KOPT-K1 (cell line): ENCODE results near the gene UST.
"Not testable (repeated sequence)": the region's sequence is repeated elsewhere in the genome, so short reads cannot be mapped to it uniquely, and the experiment has no call there.

ENCODE experiments used
- H3K27ac ChIP-seq: fragments of 200-600 bp; sonication (generic); 2 replicates; pipeline ENCODE4 v1.5.1; 2016; ENCODE audit warnings: antibody characterized with exemption, mild to moderate bottlenecking, low read depth, low read length; ENCODE audit not compliant: poor library complexity, severe bottlenecking
- H3K36me3 ChIP-seq: fragments of 200-600 bp; sonication (generic); 2 replicates; pipeline ENCODE4 v1.5.1; 2017; ENCODE audit warnings: antibody characterized with exemption, mild to moderate bottlenecking, low read length, moderate library complexity; ENCODE audit not compliant: insufficient read depth
- H3K9me3 ChIP-seq: fragments of 200-600 bp; sonication (generic); 2 replicates; pipeline ENCODE4 v1.5.1; 2017; ENCODE audit warnings: antibody characterized with exemption, low read length, mild to moderate bottlenecking; ENCODE audit not compliant: insufficient read depth, poor library complexity, severe bottlenecking

UST gene

DNA sequence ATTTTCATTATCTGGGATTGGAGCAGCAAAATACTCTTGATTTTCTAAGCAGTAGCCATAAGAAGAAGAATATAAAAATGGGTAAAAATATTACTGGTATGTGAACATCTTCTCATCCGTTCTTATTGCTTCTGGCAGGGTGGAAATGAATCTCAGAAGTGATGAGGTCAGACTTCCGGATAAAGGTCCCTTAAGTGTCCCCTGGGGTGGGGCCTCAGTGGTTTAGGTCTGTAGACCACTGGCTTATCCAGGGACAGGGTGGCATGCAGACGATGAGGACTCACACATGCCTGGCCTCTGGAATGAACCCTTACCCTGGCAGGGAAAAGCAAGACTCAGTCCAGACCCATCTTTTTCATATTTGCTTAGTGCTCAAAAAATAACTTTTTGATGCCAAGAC lies 143.3 kb downstream of the UST start:
- no peaks in the 10 kb centered on the region for H3K9me3 ChIP-seq
- H3K27ac ChIP-seq, result no peak overlapping the region
- H3K36me3 ChIP-seq, result no peaks in the 10 kb centered on the region

DNA sequence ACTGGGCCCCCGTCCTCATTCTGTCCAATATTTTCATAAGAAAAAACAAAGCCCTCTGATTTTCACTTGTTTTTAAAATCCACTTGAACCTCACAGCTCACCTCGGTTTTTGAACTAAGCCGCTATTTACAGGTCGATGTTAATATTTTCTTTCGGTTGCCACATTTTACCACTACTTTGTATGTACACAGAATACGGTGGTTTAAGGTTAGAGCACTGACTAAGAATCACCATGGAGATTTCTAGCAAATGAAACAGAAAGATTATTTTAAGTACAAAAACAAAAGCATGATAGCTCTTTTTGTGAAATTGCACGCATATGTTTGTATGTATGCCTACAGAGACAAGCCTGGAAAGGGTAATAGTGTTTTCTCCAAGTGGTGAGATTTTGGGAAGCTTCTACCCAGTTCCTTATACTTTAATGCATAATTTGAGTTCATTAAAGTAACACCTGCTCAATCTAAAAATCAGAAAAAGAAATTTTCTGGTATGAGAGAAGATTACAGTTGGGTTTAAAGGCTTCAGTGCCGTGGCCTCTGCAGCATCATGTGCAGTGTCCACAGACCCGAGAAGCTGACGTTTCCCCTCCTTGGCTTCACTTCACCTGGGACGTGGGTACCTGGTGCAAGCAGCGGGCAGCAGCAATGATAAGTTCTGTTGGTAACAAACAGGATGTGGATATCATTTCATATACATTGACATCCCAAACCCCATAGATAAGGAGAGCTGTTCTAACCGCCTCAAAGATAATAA lies 144.0 kb downstream of the UST start:
- H3K36me3 ChIP-seq, result no peaks in the 10 kb centered on the region
- no peak overlapping the region for H3K27ac ChIP-seq
- H3K9me3 ChIP-seq, result no peaks in the 10 kb centered on the region

DNA sequence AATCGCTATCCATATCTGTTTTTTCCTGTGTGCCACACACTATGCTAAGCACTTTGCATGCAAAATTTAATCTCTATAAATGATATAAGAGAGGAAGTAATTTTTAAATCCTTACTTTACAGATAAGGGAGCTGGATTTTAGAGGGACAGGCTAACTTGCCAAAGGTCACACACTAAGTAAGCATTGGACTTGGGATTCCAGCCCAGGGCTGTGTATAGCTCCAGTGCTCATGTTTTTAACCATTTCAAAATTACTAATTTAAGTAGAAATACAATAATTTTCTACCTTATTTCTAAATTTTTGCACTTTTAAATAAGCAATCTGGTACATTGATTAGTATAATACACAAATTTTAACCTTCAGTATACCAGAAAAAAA lies 144.6 kb downstream of the UST start:
- Histone ChIP-seq H3K36me3 (no peaks in the 10 kb centered on the region), H3K27ac (no peak overlapping the region), H3K9me3 (no peaks in the 10 kb centered on the region)

DNA sequence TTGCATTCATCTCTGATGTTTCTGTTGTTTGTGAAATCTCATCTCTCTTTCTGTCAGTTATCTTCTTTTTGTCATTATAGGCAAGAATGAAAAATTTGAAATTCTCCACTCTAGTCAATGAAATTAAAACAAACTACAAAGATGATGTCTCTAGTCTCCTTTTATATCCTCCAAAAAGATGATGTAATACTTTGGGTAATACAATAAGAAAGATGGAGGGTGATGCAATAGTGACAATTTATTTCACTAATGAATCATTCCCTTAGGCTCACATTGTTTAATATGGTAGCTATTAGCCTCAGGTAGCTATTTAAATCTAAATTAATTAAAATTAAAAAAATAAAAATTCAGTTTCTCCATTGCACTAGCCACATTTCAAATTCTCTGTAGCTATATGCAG lies 145.4 kb downstream of the UST start:
- Histone ChIP-seq H3K9me3 (no peaks in the 10 kb centered on the region), H3K36me3 (no peaks in the 10 kb centered on the region)

DNA sequence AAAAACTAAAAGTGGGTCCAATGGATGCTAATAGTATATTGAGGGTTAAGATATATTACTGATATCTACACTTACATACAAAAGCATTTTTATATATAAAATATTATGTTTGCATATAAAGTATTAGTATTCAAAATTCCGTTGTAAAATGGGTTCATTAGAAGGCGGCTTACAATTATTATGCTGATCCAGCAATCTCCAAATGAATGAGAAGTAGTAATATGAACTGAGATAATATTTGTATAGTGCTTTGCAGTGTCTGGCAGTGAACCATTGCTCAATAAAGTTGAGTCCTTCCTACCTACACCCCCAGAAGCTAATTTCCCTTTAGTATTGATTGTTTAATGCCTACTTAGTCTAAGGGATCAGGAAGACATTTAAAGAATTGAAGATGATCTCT lies 146.2 kb downstream of the UST start:
- no peaks in the 10 kb centered on the region for H3K9me3 ChIP-seq
- H3K27ac ChIP-seq, result no peak overlapping the region
- H3K36me3 ChIP-seq, result no peaks in the 10 kb centered on the region

More for the DNA sequence above, 145.4 kb downstream of the UST start:
- no peak overlapping the region for H3K27ac ChIP-seq

DNA sequence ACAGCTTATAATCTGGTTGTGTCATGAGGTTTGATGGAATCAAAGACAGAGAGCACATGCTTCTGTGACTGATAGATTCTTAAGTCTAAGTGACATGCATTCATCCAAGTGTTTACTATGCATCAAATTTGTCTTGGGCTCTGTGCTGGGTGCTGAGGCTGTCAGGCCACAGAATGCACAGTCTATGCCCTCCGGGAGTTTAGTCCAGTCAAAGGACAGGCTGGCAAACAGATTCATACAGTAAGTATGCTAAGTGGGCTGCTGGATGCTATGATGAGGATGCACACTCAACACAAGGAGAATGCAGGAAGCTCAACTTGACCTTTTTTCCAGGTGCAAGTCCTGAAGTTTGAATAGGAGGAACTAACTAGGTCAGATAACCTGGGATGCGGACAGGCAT lies 146.7 kb downstream of the UST start:
- H3K36me3 ChIP-seq, result no peaks in the 10 kb centered on the region
- H3K9me3 ChIP-seq, result no peaks in the 10 kb centered on the region
- H3K27ac ChIP-seq, result no peak overlapping the region

DNA sequence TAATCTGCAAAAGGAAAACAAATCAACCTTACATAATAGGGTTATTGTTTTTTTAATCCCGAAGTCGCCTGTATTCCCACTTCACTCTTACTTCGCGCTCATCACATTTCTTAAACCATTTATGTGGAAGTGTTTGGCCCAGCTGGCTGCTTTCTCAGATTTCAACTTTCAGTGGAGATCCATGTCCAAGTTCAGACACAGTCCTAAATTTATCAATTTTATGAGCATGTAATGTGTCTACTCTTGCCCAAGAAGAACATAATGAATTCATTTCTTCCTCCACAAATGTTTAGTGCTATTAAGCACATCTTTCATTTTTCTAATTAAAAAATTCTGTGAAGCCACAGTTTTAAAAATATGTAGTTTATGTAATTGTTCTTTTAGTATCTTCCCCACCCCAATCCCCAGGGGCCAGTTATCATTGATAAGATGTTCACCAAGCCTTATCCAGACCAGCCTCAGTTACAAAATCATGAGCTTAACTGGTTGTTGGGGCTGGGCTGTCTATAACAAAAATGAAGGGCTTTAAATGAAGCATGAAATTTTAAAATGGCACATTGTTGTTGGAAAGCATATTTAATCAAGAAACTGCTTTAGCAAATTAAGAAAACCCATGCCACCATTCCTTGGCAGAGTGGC lies 151.7 kb downstream of the UST start:
- Histone ChIP-seq H3K36me3 (no peaks in the 10 kb centered on the region), H3K9me3 (no peaks in the 10 kb centered on the region), H3K27ac (no peak overlapping the region)

DNA sequence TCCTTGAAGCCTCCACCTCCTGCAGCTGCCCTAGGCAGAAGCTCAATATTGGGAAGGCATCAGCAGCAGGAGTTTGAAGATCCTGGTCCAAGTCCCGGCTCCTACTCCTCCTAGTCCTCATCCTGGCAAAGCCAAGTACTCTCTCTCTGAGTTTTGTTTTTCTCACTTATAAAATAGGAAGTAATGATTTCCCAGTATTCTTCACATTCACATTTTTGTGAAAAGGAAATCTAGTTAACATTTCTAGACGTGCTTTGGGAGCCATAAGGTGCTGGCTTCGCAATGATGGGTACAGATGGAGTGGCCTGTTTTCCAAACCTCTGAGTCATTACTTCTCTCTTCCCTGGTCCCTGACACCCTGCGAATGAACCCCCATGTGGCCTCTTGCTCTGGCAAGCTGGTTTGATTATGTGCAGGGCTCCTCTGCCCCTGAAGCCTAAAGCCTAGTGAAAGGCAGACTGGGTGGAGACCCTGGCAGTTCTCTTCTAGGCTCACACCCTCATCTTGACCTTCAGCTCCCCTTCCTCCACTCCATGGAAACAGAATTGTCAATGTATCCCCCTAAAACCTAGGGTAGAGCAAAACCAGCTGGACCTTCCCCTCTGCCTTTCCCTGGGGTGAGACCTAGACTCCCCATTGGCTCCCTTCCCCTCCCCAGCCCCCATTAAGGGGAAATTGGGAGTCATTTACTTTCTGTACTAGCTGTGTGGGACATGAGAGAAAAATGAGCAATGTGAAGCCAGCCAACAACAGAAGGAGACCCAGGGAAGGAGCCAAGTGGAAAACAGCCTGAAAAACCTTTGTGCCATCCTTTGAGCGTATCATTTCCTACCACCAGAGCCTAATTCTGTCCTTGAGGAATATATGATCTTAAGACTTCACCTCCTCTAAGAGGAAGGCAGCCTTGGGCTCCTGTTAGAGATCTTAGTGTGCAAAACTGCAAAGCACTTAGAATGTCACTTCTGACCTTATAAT lies 158.4 kb downstream of the UST start:
- Histone ChIP-seq H3K36me3 (no peaks in the 10 kb centered on the region), H3K27ac (no peak overlapping the region), H3K9me3 (no peaks in the 10 kb centered on the region)

DNA sequence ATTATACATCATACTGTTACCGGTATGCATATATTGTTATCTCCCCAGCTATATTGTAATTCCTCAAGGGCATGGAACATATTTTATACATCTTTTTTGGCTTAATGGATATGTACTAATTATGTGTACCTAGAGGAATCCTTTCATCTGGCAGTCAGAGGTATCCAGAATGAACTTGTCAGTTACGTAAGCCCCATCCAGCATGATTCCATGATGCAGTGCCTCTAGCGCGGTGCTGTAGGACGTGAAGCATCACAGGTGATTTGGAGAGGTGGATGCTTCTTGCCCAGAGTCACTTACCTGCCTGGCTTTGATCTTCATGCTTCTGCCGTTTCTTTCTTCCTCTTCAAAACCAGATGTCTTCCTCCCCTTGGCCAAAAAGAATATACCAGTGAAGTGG lies 159.1 kb downstream of the UST start:
- H3K27ac ChIP-seq, result no peak overlapping the region
- H3K9me3 ChIP-seq, result no peaks in the 10 kb centered on the region
- H3K36me3 ChIP-seq, result no peaks in the 10 kb centered on the region

DNA sequence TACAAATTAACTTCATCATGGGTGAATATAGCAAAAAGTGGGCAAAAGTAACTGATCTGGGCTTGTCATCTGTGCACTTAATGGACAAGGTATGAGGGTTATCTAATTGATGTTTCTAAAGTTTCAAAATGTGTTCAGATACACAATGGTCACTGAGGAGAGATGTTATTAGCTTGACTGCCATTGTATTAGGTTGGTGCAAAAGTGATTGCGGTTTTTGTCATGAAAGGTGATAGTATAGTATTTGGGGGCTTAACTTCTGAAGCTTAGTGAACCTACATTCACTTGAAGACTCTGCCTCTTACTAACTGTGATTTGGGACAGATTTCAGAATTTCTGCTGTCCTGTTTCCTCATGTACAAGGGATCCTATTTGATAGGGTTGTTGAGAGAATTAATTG lies 159.6 kb downstream of the UST start:
- no peaks in the 10 kb centered on the region for H3K9me3 ChIP-seq
- no peaks in the 10 kb centered on the region for H3K36me3 ChIP-seq
- H3K27ac ChIP-seq, result no peak overlapping the region

DNA sequence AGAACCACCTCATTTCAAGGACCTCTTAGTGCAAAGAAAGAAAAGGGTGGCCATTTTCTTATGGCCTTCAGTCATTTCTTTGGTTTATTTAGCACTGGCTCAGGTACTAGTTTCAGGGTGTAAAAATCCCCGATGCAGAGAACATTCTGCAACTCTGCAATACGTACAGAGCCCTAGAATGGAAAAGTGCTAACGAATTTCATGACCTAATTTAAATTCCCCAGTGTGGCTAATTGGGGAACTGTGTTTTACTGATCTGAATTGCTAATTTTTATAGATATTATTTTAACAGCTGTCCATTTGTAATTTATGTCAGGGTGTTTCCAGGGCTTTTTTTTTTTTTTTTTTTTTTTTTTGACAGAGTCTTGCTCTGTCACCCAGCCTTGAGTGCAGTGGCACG lies 160.7 kb downstream of the UST start:
- Histone ChIP-seq H3K36me3 (no peaks in the 10 kb centered on the region), H3K9me3 (no peaks in the 10 kb centered on the region), H3K27ac (no peak overlapping the region)

DNA sequence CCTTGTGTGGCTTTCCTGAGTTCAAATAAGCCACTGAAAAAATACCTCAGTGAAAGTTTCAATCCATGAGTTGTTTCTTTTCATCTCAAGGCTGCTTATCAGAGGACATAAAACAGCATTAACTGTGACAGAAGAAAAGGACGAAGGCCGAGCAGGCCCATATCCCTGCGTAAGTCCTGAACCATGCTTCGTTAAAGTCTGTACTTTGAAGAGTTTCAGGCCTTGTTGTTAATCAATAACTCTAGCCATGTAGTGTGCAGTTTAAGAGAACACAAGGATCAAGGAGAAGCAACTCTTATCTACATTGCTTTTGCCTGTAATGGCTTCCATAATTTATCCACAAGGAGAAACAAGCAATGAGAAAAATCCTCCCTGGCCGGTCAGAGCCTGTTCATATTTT lies 165.4 kb downstream of the UST start:
- H3K36me3 ChIP-seq, result no peaks in the 10 kb centered on the region
- no peaks in the 10 kb centered on the region for H3K9me3 ChIP-seq
- no peak overlapping the region for H3K27ac ChIP-seq

DNA sequence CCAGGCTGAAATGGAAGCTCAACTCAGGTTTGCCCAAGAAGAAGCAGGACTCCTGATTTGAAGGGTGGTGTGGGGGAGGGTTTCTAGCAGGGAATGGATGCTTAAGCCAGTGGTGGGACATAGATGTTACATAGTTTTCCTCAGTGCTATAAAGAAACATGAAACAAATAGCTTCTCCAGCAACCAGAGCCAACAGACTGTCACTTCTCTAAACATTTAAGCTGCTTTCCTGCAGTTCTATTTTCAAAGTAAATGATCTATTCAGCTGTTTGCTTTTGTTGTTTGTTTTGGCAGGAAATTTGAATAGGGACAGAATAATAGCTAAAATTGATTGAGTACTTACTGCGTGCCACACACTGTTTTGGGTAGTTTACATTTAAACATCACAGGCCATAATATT lies 169.0 kb downstream of the UST start:
- H3K27ac ChIP-seq, result no peak overlapping the region
- no peaks in the 10 kb centered on the region for H3K9me3 ChIP-seq
- H3K36me3 ChIP-seq, result no peaks in the 10 kb centered on the region

DNA sequence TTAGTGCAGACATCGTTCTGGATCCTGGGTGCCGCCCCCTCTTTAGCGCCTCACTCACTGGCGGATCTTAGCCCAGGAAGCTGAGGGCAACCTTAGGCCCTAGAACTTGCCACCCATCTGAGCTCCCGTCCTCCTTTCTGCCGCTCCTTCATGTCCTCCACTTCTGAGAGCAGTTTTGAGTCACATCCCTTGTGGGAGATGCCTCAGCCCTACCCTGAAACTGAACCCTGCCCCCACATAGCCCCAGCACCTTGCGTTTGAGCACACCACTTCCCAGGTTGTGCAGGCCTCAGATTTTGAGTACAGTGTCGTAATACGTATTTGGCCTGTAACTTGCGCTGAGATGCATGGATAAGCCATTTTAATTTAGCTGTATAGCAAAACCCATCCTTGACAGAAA lies 169.7 kb downstream of the UST start:
- not testable (repeated sequence) for H3K36me3 ChIP-seq, H3K9me3 ChIP-seq, H3K27ac ChIP-seq

DNA sequence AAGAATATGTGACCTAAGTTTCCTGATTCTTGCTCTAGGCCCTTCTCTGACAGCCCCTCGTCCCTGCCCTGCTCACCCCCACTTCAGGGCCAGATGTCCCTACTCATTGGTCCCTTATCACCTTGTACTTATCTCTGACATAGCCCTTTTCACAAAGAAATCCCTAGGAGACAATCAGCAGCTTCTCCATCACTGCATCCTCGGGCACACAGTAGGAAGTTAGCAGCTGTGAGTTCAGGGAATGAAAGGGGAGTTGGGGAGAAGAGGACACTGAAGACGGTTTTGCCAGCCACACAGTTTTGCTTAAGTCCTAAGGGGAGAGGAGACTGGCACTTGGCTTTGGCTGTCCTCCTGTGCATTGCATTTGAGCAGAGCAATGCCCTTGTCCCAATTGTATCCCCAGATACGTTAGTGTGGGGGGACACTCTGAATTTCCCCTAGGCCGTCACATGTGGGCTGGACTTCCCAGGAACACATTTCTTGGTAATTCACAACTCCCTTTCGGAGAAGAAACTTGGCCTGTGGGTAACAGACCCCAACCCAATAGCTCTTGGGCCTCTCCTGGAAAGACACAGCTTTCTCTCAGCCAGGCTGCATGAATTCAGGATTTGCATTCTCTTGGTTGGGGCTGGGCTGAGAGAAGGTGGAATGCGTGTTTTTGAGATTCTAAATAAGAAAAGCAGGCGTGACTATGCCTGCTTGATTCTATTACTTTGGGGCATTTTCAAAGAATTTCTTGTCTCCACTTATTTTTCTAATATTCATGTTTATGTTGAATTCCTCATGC lies 177.6 kb downstream of the UST start:
- Histone ChIP-seq H3K27ac (no peak overlapping the region), H3K9me3 (no peaks in the 10 kb centered on the region), H3K36me3 (no peaks in the 10 kb centered on the region)
